ENCODE measurements around the gene PRR14.
"Not testable (repeated sequence)": the region's sequence is repeated elsewhere in the genome, so short reads cannot be mapped to it uniquely, and the experiment has no call there.

PRR14 gene

GRCh38 chr16:30698139-30698815 lies 47.5 kb downstream of the PRR14 start:
- Histone ChIP-seq H3K4me1 (peaks cover 10% of the 10 kb centered on the region), H3K9me3 (no peaks in the 10 kb centered on the region), H3K36me3 (replicated peaks) (peaks cover 32% of the 10 kb centered on the region), H3K27me3 (ENCODE audit: low read depth) (no peaks in the 10 kb centered on the region), H3K4me3 (peak overlapping the region; percentile 97)
- DNase-seq (ENCODE audit: low spot score in 2 of 2) = peak; percentile 97 to 99
- in situ Hi-C loops (cut with MboI; ENCODE audit: low sequenced_read_pairs) = loop anchor here (10.0 kb wide), 1 partner anchor 263 kb away; the partner anchor contains the start of gene DCTPP1

DNA sequence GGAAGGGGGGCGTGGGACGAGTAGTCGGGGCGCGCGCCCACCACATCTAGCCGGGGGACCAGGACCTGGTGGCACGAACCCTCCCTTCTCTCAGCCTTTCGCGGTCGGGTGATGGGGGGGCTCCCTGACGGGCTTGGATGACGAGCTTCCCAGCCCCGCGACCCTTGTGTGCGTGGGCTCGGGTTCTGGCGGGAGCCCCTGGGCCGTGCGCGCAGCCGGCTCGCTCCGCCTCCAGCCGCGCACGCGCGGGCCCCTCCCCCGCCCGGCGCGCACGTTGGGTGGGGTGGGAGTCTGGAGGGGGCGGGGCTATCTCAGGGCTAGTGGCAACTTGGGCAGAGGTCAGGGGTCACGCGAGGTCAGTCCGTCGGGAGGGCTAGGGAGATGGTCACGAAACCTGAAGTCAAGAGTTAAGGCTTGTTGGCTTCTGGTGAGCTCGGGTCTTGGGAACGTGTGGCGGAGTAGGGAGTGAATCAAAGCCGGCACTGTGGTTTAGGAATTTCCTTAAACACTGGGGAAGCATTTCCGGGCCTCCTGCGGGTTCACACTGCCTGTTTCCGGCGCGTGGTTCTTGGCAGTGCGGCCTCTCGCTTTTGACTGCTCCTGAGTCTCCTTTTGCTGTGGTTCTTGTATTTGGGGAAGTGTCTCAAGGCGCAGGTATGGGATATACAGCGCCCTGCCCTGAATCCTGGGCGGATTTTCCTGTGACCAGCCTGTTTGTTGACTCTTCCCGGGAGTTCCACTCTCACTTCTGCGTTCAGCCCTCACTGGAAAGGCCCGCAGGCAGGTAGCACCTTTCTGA lies 48.3 kb downstream of the PRR14 start, which contains the start of gene SRCAP:
Gene SRCAP, plus strand, starts transcription at position 356 of the 799 bp plus-strand sequence. CDS start 1,654 bp downstream, outside the sequence.
- Histone ChIP-seq H3K4me3 (peak within 1 kb of the TSS; percentile 97), H3K36me3 (replicated peaks) (peaks cover 40% of the 10 kb centered on the region), H3K4me1 (peaks cover 10% of the 10 kb centered on the region), H3K9me3 (no peaks in the 10 kb centered on the region), H3K27me3 (ENCODE audit: low read depth) (no peaks in the 10 kb centered on the region)
- peak; percentile 70 to 90 for DNase-seq (ENCODE audit: low spot score in 2 of 2)
- in situ Hi-C loops (cut with MboI; ENCODE audit: low sequenced_read_pairs) = loop anchor here (10.0 kb wide), 1 partner anchor 264 kb away; the partner anchor contains the start of gene DCTPP1

DNA sequence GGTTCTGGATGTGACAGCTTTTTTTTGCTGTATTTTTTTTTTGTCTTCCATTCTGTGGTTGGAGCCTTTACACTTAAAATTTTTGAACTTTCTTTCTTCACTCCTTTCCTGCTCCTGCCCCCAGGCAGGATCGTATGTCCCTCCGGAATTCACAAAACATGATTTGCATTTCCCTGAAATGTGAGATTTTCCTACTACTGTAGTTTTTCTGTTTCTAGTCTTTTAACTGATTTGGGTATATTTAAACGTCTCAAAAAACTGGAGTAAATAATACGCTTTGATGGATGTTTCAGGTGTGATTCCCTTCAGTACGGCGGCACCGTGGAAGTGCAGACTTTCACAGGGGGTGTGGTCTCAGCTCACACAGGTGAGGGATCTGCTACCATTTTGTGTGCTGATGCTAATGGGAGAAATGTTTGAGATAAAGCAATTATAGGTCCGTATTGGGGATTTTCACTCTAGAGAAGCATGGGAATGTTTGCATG lies 48.9 kb downstream of the PRR14 start:
- in situ Hi-C loops (cut with MboI; ENCODE audit: low sequenced_read_pairs) = loop anchor here (10.0 kb wide), 1 partner anchor 265 kb away; the partner anchor contains the start of gene DCTPP1
- DNase-seq (ENCODE audit: low spot score in 2 of 2) = no peak
- no peaks in the 10 kb centered on the region for H3K9me3 ChIP-seq

GRCh38 chr16:30700491-30700890 lies 49.7 kb downstream of the PRR14 start:
- H3K27me3 ChIP-seq (ENCODE audit: low read depth) = no peaks in the 10 kb centered on the region
- H3K36me3 ChIP-seq (replicated peaks) = peaks cover 54% of the 10 kb centered on the region
- in situ Hi-C loops (cut with MboI; ENCODE audit: low sequenced_read_pairs) = no loop called here
- peaks cover 10% of the 10 kb centered on the region for H3K4me1 ChIP-seq
- peak overlapping the region; percentile 97 for H3K4me3 ChIP-seq
- no peak for DNase-seq (ENCODE audit: low spot score in 2 of 2)
- no peaks in the 10 kb centered on the region for H3K9me3 ChIP-seq

More for the DNA sequence above, 48.9 kb downstream of the PRR14 start:
- H3K4me1 ChIP-seq = peaks cover 10% of the 10 kb centered on the region
- no peaks in the 10 kb centered on the region for H3K27me3 ChIP-seq (ENCODE audit: low read depth)
- peak overlapping the region; percentile 97 for H3K4me3 ChIP-seq
- peaks cover 46% of the 10 kb centered on the region for H3K36me3 ChIP-seq (replicated peaks)

- no peak for DNase-seq (ENCODE audit: low spot score in 2 of 2)
- Histone ChIP-seq H3K9me3 (no peaks in the 10 kb centered on the region), H3K4me3 (no peak overlapping the region), H3K4me1 (peaks cover 10% of the 10 kb centered on the region), H3K36me3 (replicated peaks) (peaks cover 58% of the 10 kb centered on the region), H3K27me3 (ENCODE audit: low read depth) (no peaks in the 10 kb centered on the region)
- in situ Hi-C loops (cut with MboI; ENCODE audit: low sequenced_read_pairs) = no loop called here
Measured at GRCh38 chr16:30700971-30701370, 50.2 kb downstream of the PRR14 start.

- peaks cover 79% of the 10 kb centered on the region for H3K36me3 ChIP-seq (replicated peaks)
- H3K4me1 ChIP-seq; H3K27me3 ChIP-seq (ENCODE audit: low read depth); H3K4me3 ChIP-seq; H3K9me3 ChIP-seq; DNase-seq (ENCODE audit: low spot score in 2 of 2); in situ Hi-C loops (cut with MboI; ENCODE audit: low sequenced_read_pairs): not testable (repeated sequence)
Measured at GRCh38 chr16:30703071-30703470, 52.3 kb downstream of the PRR14 start.

- H3K4me3 ChIP-seq = no peak overlapping the region
- no peak for DNase-seq (ENCODE audit: low spot score in 2 of 2)
- H3K4me1 ChIP-seq = peaks cover 6% of the 10 kb centered on the region
- peaks cover 88% of the 10 kb centered on the region for H3K36me3 ChIP-seq (replicated peaks)
- H3K27me3 ChIP-seq (ENCODE audit: low read depth) = no peaks in the 10 kb centered on the region
- in situ Hi-C loops (cut with MboI; ENCODE audit: low sequenced_read_pairs) = no loop called here
- no peaks in the 10 kb centered on the region for H3K9me3 ChIP-seq
Measured at GRCh38 chr16:30703971-30704370, 53.2 kb downstream of the PRR14 start.
